NCI-H460 (cell line): Measurements from ENCODE around the gene PHOX2B. TPM values are rescaled to one million over a fixed set of nuclear protein-coding genes. Genes with fewer than 3 reads are reported as not detected.
A peak's percentile ranks its signal among the peaks of the same experiment; 100 is the strongest.

Source experiments
- DNase-seq: peaks from one replicate; pipeline ENCODE4 v3.0.0-alpha.2; 2016; ENCODE audit warnings: low read depth; ENCODE audit errors: extremely low read depth
- polyA plus RNA-seq: library from polyadenylated mRNA; depleted of rRNA; stranded (reverse); fragments of >200 nt; gene quantifications from 2 replicates; pipeline ENCODE4 v1.2.3, GENCODE V29; 2014; cell fraction: nucleus; rRNA removed
- total RNA-seq: library from RNA; depleted of rRNA; stranded (reverse); fragments of >200 nt; shearing (Covaris generic); gene quantifications from 2 replicates; pipeline ENCODE4 v1.2.3, GENCODE V29; 2014; rRNA removed

The PHOX2B gene
- total RNA-seq = not detected in 2 replicates
- polyA plus RNA-seq = not detected in 2 replicates

- no peak for DNase-seq
Observed at GRCh38 chr4:41748571-41749475, at the start of gene PHOX2B. TSS of gene PHOX2B (minus strand) at chr4:41748725. CDS start at chr4:41748610, 115 bp downstream.

- DNase-seq = no peak
Observed at GRCh38 chr4:41797260-41797659, 48.7 kb upstream of the PHOX2B start.

GRCh38 chr4:41796545-41797210 is 48.2 kb upstream of the PHOX2B start:
- no peak for DNase-seq

GRCh38 chr4:41795796-41796385 is 47.4 kb upstream of the PHOX2B start:
- no peak for DNase-seq

GRCh38 chr4:41792166-41792565 is 43.6 kb upstream of the PHOX2B start:
- no peak for DNase-seq

- no peak for DNase-seq
Observed at GRCh38 chr4:41791557-41791956, 43.0 kb upstream of the PHOX2B start.

- DNase-seq = no peak
Observed at GRCh38 chr4:41787931-41788330, 39.4 kb upstream of the PHOX2B start.

- DNase-seq = no peak
Observed at GRCh38 chr4:41785665-41786064, 37.1 kb upstream of the PHOX2B start.

GRCh38 chr4:41784191-41784979 is 35.9 kb upstream of the PHOX2B start:
- no peak for DNase-seq

- DNase-seq = no peak
Observed at GRCh38 chr4:41776466-41776865, 27.9 kb upstream of the PHOX2B start.

- DNase-seq = no peak
Observed at GRCh38 chr4:41763729-41764128, 15.2 kb upstream of the PHOX2B start.

- DNase-seq = no peak
Observed at GRCh38 chr4:41758884-41759283, 10.4 kb upstream of the PHOX2B start.

- no peak for DNase-seq
Observed at GRCh38 chr4:41757521-41758156, 9.1 kb upstream of the PHOX2B start.

- no peak for DNase-seq
Observed at GRCh38 chr4:41753942-41754341, 5.4 kb upstream of the PHOX2B start.

GRCh38 chr4:41752081-41752836 is 3.7 kb upstream of the PHOX2B start:
- no peak for DNase-seq

- DNase-seq = peak; percentile 9
Observed at GRCh38 chr4:41751449-41752061, 3.0 kb upstream of the PHOX2B start.

GRCh38 chr4:41750626-41751448 is 2.3 kb upstream of the PHOX2B start:
- DNase-seq = no peak

GRCh38 chr4:41750121-41750625 is 1.6 kb upstream of the PHOX2B start:
- no peak for DNase-seq
